ENCODE data around the gene OXER1. TPM values are rescaled to one million over a fixed set of nuclear protein-coding genes. Genes with fewer than 3 reads are reported as not detected.

The OXER1 gene
- total and polyA plus RNA-seq, 2 experiments from 2014 or later, result not detected

DNA sequence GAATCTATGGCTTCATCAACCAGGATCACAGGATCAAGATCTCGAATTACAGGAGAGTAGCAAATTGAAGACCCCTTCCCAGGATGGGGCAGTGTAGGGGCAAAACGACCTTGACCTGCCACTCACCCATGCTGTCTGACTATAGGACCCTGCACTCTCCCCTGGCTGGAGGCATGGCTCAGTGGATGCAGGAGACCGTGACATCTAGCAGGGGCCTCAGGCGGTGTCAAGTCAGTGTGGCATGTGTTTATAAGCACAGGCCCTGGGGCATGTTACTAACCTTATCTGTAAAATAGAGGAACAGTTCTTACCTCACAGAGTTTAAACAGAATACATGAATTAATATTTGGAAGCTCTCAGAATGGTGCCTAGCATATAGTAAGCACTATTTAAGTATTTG is 24.9 kb upstream of the OXER1 start:
- Histone ChIP-seq H3K36me3 (ENCODE audit: low read depth) (no peaks in the 10 kb centered on the region), H4K20me1 (ENCODE audit: insufficient read depth) (no peaks in the 10 kb centered on the region), H3K27ac (no peak overlapping the region), H3K4me2 (ENCODE audit: unreplicated experiment) (no peak overlapping the region), H3K27me3 (replicated peaks; ENCODE audit: insufficient read depth) (peaks cover 20% of the 10 kb centered on the region), H3K9ac (no peak overlapping the region), H3K4me1 (ENCODE audit: insufficient read depth) (no peaks in the 10 kb centered on the region), H3K9me2 (ENCODE audit: insufficient read depth) (no peaks in the 10 kb centered on the region), H3K79me2 (ENCODE audit: insufficient read depth) (no peaks in the 10 kb centered on the region), H3F3A (ENCODE audit: insufficient read depth) (no peaks in the 10 kb centered on the region), H2AFZ (no peak overlapping the region), H3K4me3 (no peak overlapping the region), H3K9me3 (ENCODE audit: low read depth) (no peaks in the 10 kb centered on the region)
- in situ Hi-C loops (cut with MboI), result no loop called here
- no peak for DNase-seq
- TF ChIP-seq EZH2 (IDR thresholded peaks at IDR 0.05; ENCODE audit: insufficient read depth, poor library complexity, severe bottlenecking) (no peak), EZH2phosphoT487 (IDR thresholded peaks at IDR 0.05; ENCODE audit: insufficient read depth, low read depth) (no peak)
- 56 to 57% methylated on average over 4 of the region's 4 CpGs for WGBS, 2 experiments (ENCODE audit: low coverage in 1 of 2, low lambda C conversion rate in 2 of 2, missing lambda C conversion rate in 2 of 2)

DNA sequence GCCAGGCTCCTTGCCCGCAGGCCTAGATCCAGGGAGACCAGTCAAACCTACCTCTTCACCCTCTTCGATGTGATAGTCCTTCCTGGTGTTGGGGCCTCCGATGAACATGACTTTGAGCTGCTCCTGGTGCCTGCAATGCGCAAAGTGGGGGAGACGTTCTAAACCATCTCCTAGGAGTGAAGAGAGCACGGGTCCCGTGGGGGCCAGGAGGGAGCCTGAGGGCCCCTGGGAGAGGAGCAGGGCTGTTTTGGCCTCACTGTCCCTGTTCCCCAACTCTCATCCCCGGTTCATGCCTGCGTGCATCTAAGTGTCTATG is 24.5 kb upstream of the OXER1 start:
- Histone ChIP-seq H2AFZ (no peak overlapping the region), H3K9me3 (ENCODE audit: low read depth) (no peaks in the 10 kb centered on the region), H3K27me3 (replicated peaks; ENCODE audit: insufficient read depth) (peaks cover 16% of the 10 kb centered on the region), H3K36me3 (ENCODE audit: low read depth) (no peaks in the 10 kb centered on the region), H4K20me1 (ENCODE audit: insufficient read depth) (no peaks in the 10 kb centered on the region), H3K9ac (no peak overlapping the region), H3K4me3 (no peak overlapping the region), H3K79me2 (ENCODE audit: insufficient read depth) (no peaks in the 10 kb centered on the region), H3K27ac (no peak overlapping the region), H3K4me1 (ENCODE audit: insufficient read depth) (no peaks in the 10 kb centered on the region), H3F3A (ENCODE audit: insufficient read depth) (no peaks in the 10 kb centered on the region), H3K4me2 (ENCODE audit: unreplicated experiment) (no peak overlapping the region), H3K9me2 (ENCODE audit: insufficient read depth) (no peaks in the 10 kb centered on the region)
- WGBS, 2 experiments (ENCODE audit: low coverage in 1 of 2, low lambda C conversion rate in 2 of 2, missing lambda C conversion rate in 2 of 2), result 73 to 75% methylated on average over 9 of the region's 9 CpGs
- TF ChIP-seq EZH2 (IDR thresholded peaks at IDR 0.05; ENCODE audit: insufficient read depth, poor library complexity, severe bottlenecking) (no peak), EZH2phosphoT487 (IDR thresholded peaks at IDR 0.05; ENCODE audit: insufficient read depth, low read depth) (no peak)
- in situ Hi-C loops (cut with MboI), result no loop called here
- DNase-seq, result no peak

DNA sequence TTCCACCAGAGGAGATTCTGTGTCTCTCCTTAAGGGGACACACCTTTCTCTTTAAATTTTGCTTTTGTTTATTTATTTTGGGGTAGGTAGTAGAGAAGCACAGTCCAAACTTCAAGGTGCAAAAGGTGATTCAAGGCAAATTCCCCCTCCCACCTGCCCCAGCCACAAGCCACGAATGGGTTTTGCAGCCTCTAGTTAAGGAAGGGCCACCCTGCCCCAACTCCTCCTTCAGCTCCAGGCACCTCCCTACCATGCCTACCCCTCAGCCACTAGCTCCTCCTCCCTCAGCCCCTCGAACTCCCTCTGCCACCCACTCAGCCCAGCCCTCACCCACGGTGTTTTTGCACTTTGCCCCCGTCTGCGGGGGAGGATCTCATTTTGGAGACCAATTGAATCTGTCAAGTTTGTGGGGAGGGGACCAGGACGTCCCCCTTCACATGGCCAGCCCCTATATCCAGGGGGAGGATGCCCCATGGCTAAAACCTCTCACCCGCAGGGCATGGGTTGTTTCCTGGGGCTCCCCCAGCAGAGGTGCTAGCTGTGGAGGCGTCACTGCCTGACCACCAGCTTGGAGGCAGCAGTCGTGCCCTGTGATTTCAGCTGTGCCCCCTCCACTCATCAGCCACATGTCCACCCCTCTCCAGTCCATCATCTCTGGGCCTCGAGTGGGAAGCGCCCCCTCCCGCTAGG is 24.0 kb upstream of the OXER1 start:
- H3F3A ChIP-seq (ENCODE audit: insufficient read depth), result no peaks in the 10 kb centered on the region
- H3K4me1 ChIP-seq (ENCODE audit: insufficient read depth), result no peaks in the 10 kb centered on the region
- no peak overlapping the region for H3K27ac ChIP-seq
- H3K4me2 ChIP-seq (ENCODE audit: unreplicated experiment), result no peak overlapping the region
- 69 to 73% methylated on average over 9 to 12 of the region's 12 CpGs for WGBS, 2 experiments (ENCODE audit: low coverage in 1 of 2, low lambda C conversion rate in 2 of 2, missing lambda C conversion rate in 2 of 2)
- no peaks in the 10 kb centered on the region for H4K20me1 ChIP-seq (ENCODE audit: insufficient read depth)
- no peak overlapping the region for H3K9ac ChIP-seq
- H3K9me2 ChIP-seq (ENCODE audit: insufficient read depth), result no peaks in the 10 kb centered on the region
- H3K79me2 ChIP-seq (ENCODE audit: insufficient read depth), result no peaks in the 10 kb centered on the region
- H3K9me3 ChIP-seq (ENCODE audit: low read depth), result no peaks in the 10 kb centered on the region
- no peak overlapping the region for H2AFZ ChIP-seq
- no peak overlapping the region for H3K4me3 ChIP-seq
- no peaks in the 10 kb centered on the region for H3K36me3 ChIP-seq (ENCODE audit: low read depth)
- no peak for TF ChIP-seq EZH2 (IDR thresholded peaks at IDR 0.05; ENCODE audit: insufficient read depth, poor library complexity, severe bottlenecking)
- no peak for TF ChIP-seq EZH2phosphoT487 (IDR thresholded peaks at IDR 0.05; ENCODE audit: insufficient read depth, low read depth)
- no peak for DNase-seq
- H3K27me3 ChIP-seq (replicated peaks; ENCODE audit: insufficient read depth), result peaks cover 11% of the 10 kb centered on the region
- in situ Hi-C loops (cut with MboI), result no loop called here

DNA sequence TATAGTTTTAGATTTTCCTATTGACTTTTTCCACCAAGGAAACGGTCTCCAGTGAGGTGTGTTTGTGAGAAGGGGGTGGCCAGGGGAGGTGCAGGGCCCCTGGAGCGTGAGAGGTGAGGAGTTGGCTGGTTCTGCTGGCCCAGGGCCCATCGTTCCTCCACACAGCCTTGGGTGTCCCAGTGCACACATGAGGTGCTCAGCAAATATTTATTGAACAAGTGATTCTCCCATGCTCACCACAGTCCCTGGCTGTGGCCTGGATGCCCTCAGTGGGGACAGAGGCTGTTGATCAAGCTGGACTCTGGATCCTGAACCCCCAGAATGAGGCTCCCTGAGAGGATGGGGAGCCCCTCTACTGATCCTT is 23.5 kb upstream of the OXER1 start:
- Histone ChIP-seq H3K4me3 (no peak overlapping the region), H4K20me1 (ENCODE audit: insufficient read depth) (no peaks in the 10 kb centered on the region), H3K9ac (no peak overlapping the region), H3K4me1 (ENCODE audit: insufficient read depth) (no peaks in the 10 kb centered on the region), H3K9me2 (ENCODE audit: insufficient read depth) (no peaks in the 10 kb centered on the region), H3K36me3 (ENCODE audit: low read depth) (no peaks in the 10 kb centered on the region), H3K27me3 (replicated peaks; ENCODE audit: insufficient read depth) (peaks cover 6% of the 10 kb centered on the region), H3K4me2 (ENCODE audit: unreplicated experiment) (no peak overlapping the region), H3F3A (ENCODE audit: insufficient read depth) (no peaks in the 10 kb centered on the region), H2AFZ (no peak overlapping the region), H3K9me3 (ENCODE audit: low read depth) (no peaks in the 10 kb centered on the region), H3K27ac (no peak overlapping the region), H3K79me2 (ENCODE audit: insufficient read depth) (no peaks in the 10 kb centered on the region)
- no peak for DNase-seq
- TF ChIP-seq EZH2 (IDR thresholded peaks at IDR 0.05; ENCODE audit: insufficient read depth, poor library complexity, severe bottlenecking), result no peak
- TF ChIP-seq EZH2phosphoT487 (IDR thresholded peaks at IDR 0.05; ENCODE audit: insufficient read depth, low read depth), result no peak
- 55 to 70% methylated on average over 3 of the region's 3 CpGs for WGBS, 2 experiments (ENCODE audit: low coverage in 1 of 2, low lambda C conversion rate in 2 of 2, missing lambda C conversion rate in 2 of 2)
- in situ Hi-C loops (cut with MboI), result no loop called here

Measured in GM23248 (cell line).